IPS-20b (cell line): ENCODE measurements around the gene SCAP.
"Not testable (repeated sequence)": the region's sequence is repeated elsewhere in the genome, so short reads cannot be mapped to it uniquely, and the experiment has no call there.

Experiments used
- H3K27ac ChIP-seq: one replicate; pipeline ENCODE4 v1.5.1; 2013; ENCODE audit warnings: low read length
- H3K27me3 ChIP-seq: 2 replicates; pipeline ENCODE4 v1.6.1; 2013; ENCODE audit warnings: mild to moderate bottlenecking, low read length, inconsistent platforms; ENCODE audit not compliant: insufficient read depth
- H3K36me3 ChIP-seq: 2 replicates; pipeline ENCODE4 v1.6.1; 2013; ENCODE audit warnings: low read depth, mild to moderate bottlenecking, inconsistent platforms, low read length, moderate library complexity; ENCODE audit not compliant: insufficient read depth
- H3K4me1 ChIP-seq: 2 replicates; pipeline ENCODE4 v1.6.1; 2013; ENCODE audit warnings: mild to moderate bottlenecking, control low read depth, inconsistent platforms, low read length, moderate library complexity; ENCODE audit not compliant: insufficient read depth
- H3K4me3 ChIP-seq: 2 replicates; pipeline ENCODE4 v1.5.1; 2013; ENCODE audit warnings: mild to moderate bottlenecking, low read length, inconsistent platforms
- H3K9ac ChIP-seq: 2 replicates; pipeline ENCODE4 v1.6.1; 2013; ENCODE audit warnings: low read depth, mild to moderate bottlenecking, inconsistent platforms, low read length, moderate library complexity
- H3K9me3 ChIP-seq: 2 replicates; pipeline ENCODE4 v1.6.1; 2013; ENCODE audit warnings: mild to moderate bottlenecking, low read depth, low read length, inconsistent platforms; ENCODE audit not compliant: insufficient read depth

The SCAP gene

GRCh38 chr3:47380601-47381316, 95.0 kb downstream of the SCAP start, which contains the start of gene PTPN23:
Gene PTPN23, plus strand, starts transcription at chr3:47381021. Its CDS starts 76 bp downstream, at chr3:47381097.
- 0 out of 2 replicates have a peak, but pooled peaks cover 7% of the 10 kb centered on the region for H3K36me3 ChIP-seq
- H3K9ac ChIP-seq, result peak within 1 kb of the TSS; percentile 93
- no peaks in the 10 kb centered on the region for H3K27me3 ChIP-seq
- H3K27ac ChIP-seq, result peak within 1 kb of the TSS; percentile 87
- peak within 1 kb of the TSS; percentile 86 for H3K4me3 ChIP-seq
- peaks cover 6% of the 10 kb centered on the region; the same call in 1 of the 2 replicates for H3K4me1 ChIP-seq
- no peaks in the 10 kb centered on the region for H3K9me3 ChIP-seq

GRCh38 chr3:47380026-47380600, 95.6 kb downstream of the SCAP start:
- Histone ChIP-seq H3K4me1 (peaks cover 6% of the 10 kb centered on the region; the same call in 1 of the 2 replicates), H3K36me3 (0 out of 2 replicates have a peak, but pooled peaks cover 6% of the 10 kb centered on the region), H3K27me3 (no peaks in the 10 kb centered on the region), H3K9me3 (no peaks in the 10 kb centered on the region), H3K27ac (peak overlapping the region; percentile 87), H3K4me3 (peak overlapping the region; percentile 86), H3K9ac (peak overlapping the region; percentile 93)

GRCh38 chr3:47379411-47379899, 96.3 kb downstream of the SCAP start:
- Histone ChIP-seq H3K9ac (peak overlapping the region; percentile 93; the same call in 1 of the 2 replicates), H3K27me3 (no peaks in the 10 kb centered on the region), H3K9me3 (no peaks in the 10 kb centered on the region), H3K27ac (peak overlapping the region; percentile 87), H3K4me1 (peaks cover 6% of the 10 kb centered on the region; the same call in 1 of the 2 replicates), H3K4me3 (peak overlapping the region; percentile 86), H3K36me3 (0 out of 2 replicates have a peak, but pooled peaks cover 4% of the 10 kb centered on the region)

- no peak overlapping the region for H3K27ac ChIP-seq
- H3K9me3 ChIP-seq, result no peaks in the 10 kb centered on the region
- no peaks in the 10 kb centered on the region for H3K27me3 ChIP-seq
- H3K36me3 ChIP-seq, result 0 out of 2 replicates have a peak, but pooled peaks cover 4% of the 10 kb centered on the region
- H3K4me1 ChIP-seq, result peaks cover 6% of the 10 kb centered on the region; the same call in 1 of the 2 replicates
- H3K9ac ChIP-seq, result no peak overlapping the region
- no peak overlapping the region for H3K4me3 ChIP-seq
Measured at GRCh38 chr3:47378869-47379268, 96.9 kb downstream of the SCAP start.

GRCh38 chr3:47377186-47377585, 98.6 kb downstream of the SCAP start:
- H3K36me3 ChIP-seq, result no peaks in the 10 kb centered on the region
- no peak overlapping the region for H3K9ac ChIP-seq
- H3K27me3 ChIP-seq, result no peaks in the 10 kb centered on the region
- H3K4me3 ChIP-seq, result no peak overlapping the region
- H3K27ac ChIP-seq, result no peak overlapping the region
- peaks cover 6% of the 10 kb centered on the region; the same call in 1 of the 2 replicates for H3K4me1 ChIP-seq
- H3K9me3 ChIP-seq, result no peaks in the 10 kb centered on the region

GRCh38 chr3:47376393-47376792, 99.3 kb downstream of the SCAP start:
- H3K9ac ChIP-seq, result no peak overlapping the region
- H3K4me3 ChIP-seq, result no peak overlapping the region
- no peaks in the 10 kb centered on the region for H3K36me3 ChIP-seq
- H3K9me3 ChIP-seq, result no peaks in the 10 kb centered on the region
- no peaks in the 10 kb centered on the region for H3K27me3 ChIP-seq
- H3K27ac ChIP-seq, result no peak overlapping the region
- peaks cover 6% of the 10 kb centered on the region; the same call in 1 of the 2 replicates for H3K4me1 ChIP-seq

GRCh38 chr3:47374587-47374986, 101.2 kb downstream of the SCAP start:
- H3K4me3 ChIP-seq, result no peak overlapping the region
- H3K27ac ChIP-seq, result no peak overlapping the region
- H3K36me3 ChIP-seq, result no peaks in the 10 kb centered on the region
- H3K9ac ChIP-seq, result no peak overlapping the region
- H3K4me1 ChIP-seq, result peaks cover 2% of the 10 kb centered on the region; the same call in 1 of the 2 replicates
- H3K27me3 ChIP-seq, result no peaks in the 10 kb centered on the region
- H3K9me3 ChIP-seq, result no peaks in the 10 kb centered on the region

- Histone ChIP-seq H3K36me3 (no peaks in the 10 kb centered on the region), H3K27ac (no peak overlapping the region), H3K27me3 (no peaks in the 10 kb centered on the region), H3K9me3 (no peaks in the 10 kb centered on the region), H3K4me1 (no peaks in the 10 kb centered on the region; the same call in 1 of the 2 replicates), H3K9ac (peak overlapping the region; percentile 63; the same call in 1 of the 2 replicates), H3K4me3 (no peak overlapping the region)
Measured at GRCh38 chr3:47370887-47371697, 104.6 kb downstream of the SCAP start.

GRCh38 chr3:47370020-47370419, 105.7 kb downstream of the SCAP start:
- H3K4me3 ChIP-seq, H3K9ac ChIP-seq, H3K27me3 ChIP-seq, H3K36me3 ChIP-seq, H3K27ac ChIP-seq, H3K4me1 ChIP-seq, H3K9me3 ChIP-seq: not testable (repeated sequence)

GRCh38 chr3:47367631-47368030, 108.1 kb downstream of the SCAP start:
- Histone ChIP-seq H3K9me3 (no peaks in the 10 kb centered on the region), H3K4me3 (no peak overlapping the region), H3K27me3 (no peaks in the 10 kb centered on the region), H3K9ac (no peak overlapping the region), H3K27ac (no peak overlapping the region), H3K4me1 (no peaks in the 10 kb centered on the region; the same call in 1 of the 2 replicates), H3K36me3 (no peaks in the 10 kb centered on the region)

GRCh38 chr3:47366833-47367232, 108.9 kb downstream of the SCAP start:
- H3K36me3 ChIP-seq, result no peaks in the 10 kb centered on the region
- H3K27ac ChIP-seq, result no peak overlapping the region
- no peak overlapping the region for H3K4me3 ChIP-seq
- no peaks in the 10 kb centered on the region for H3K9me3 ChIP-seq
- H3K4me1 ChIP-seq, result no peaks in the 10 kb centered on the region; the same call in 1 of the 2 replicates
- no peaks in the 10 kb centered on the region for H3K27me3 ChIP-seq
- no peak overlapping the region for H3K9ac ChIP-seq
